ENCODE data around the gene OR10AD1. TPM values are rescaled to one million over a fixed set of nuclear protein-coding genes. Genes with fewer than 3 reads are reported as not detected.

Gene OR10AD1
- total and polyA plus RNA-seq, 2 experiments from 2014 or later, result not detected

DNA sequence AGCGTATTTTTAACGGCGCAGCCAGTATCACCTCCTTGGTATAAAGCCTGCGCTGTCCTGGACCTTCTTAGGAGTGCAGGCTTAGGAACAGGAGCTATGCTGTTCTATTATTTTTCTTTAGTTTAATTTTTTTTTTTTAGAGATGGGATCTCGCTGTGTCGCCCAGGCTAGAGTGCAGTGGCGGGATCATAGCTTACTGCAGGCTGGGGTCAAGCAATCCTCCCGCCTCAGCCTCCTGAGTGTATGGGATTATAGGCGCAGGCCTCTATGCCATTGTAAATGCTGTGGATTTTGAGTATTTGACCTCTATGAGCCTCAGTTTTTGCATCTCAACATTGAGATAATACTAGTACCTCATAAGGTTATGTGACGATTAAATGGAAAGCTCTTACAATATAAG, 4.1 kb downstream of the OR10AD1 start:
- no peaks in the 10 kb centered on the region for H3K9me3 ChIP-seq (ENCODE audit: low read depth)

GRCh38 chr12:48198672-48198971, 4.5 kb downstream of the OR10AD1 start:
- no peak for TF ChIP-seq EZH2 (IDR thresholded peaks at IDR 0.05; ENCODE audit: insufficient read depth, poor library complexity, severe bottlenecking)
- no peak for TF ChIP-seq EZH2phosphoT487 (IDR thresholded peaks at IDR 0.05; ENCODE audit: insufficient read depth, low read depth)
- Histone ChIP-seq H3K4me1 (ENCODE audit: insufficient read depth) (peaks cover 34% of the 10 kb centered on the region), H3K4me2 (ENCODE audit: unreplicated experiment) (peak overlapping the region; percentile 97), H3F3A (ENCODE audit: insufficient read depth) (peaks cover 23% of the 10 kb centered on the region), H3K9ac (peak overlapping the region; percentile 92), H3K9me2 (ENCODE audit: insufficient read depth) (no peaks in the 10 kb centered on the region), H3K4me3 (peak overlapping the region; percentile 85), H2AFZ (peak overlapping the region; percentile 98), H3K36me3 (ENCODE audit: low read depth) (no peaks in the 10 kb centered on the region), H4K20me1 (ENCODE audit: insufficient read depth) (no peaks in the 10 kb centered on the region), H3K27ac (peak overlapping the region; percentile 83), H3K79me2 (ENCODE audit: insufficient read depth) (peaks cover 11% of the 10 kb centered on the region; the same call in 1 of the 2 replicates), H3K27me3 (replicated peaks; ENCODE audit: insufficient read depth) (no peaks in the 10 kb centered on the region), H3K9me3 (ENCODE audit: low read depth) (no peaks in the 10 kb centered on the region)
- in situ Hi-C loops (cut with MboI), result no loop called here
- peak; percentile 70 for DNase-seq
- WGBS, 2 experiments (ENCODE audit: low coverage in 1 of 2, low lambda C conversion rate in 2 of 2, missing lambda C conversion rate in 2 of 2), result 2% methylated on average over 26 of the region's 26 CpGs

More for the DNA sequence above, 4.1 kb downstream of the OR10AD1 start:
- TF ChIP-seq EZH2phosphoT487 (IDR thresholded peaks at IDR 0.05; ENCODE audit: insufficient read depth, low read depth), result no peak
- TF ChIP-seq EZH2 (IDR thresholded peaks at IDR 0.05; ENCODE audit: insufficient read depth, poor library complexity, severe bottlenecking), result no peak
- Histone ChIP-seq H3K27ac (peak overlapping the region; percentile 83), H2AFZ (peak overlapping the region; percentile 98), H3K79me2 (ENCODE audit: insufficient read depth) (peaks cover 11% of the 10 kb centered on the region; the same call in 1 of the 2 replicates), H3K9ac (peak overlapping the region; percentile 92), H3K36me3 (ENCODE audit: low read depth) (no peaks in the 10 kb centered on the region), H3K4me3 (peak overlapping the region; percentile 85), H3K27me3 (replicated peaks; ENCODE audit: insufficient read depth) (no peaks in the 10 kb centered on the region), H4K20me1 (ENCODE audit: insufficient read depth) (no peaks in the 10 kb centered on the region), H3K4me1 (ENCODE audit: insufficient read depth) (peaks cover 34% of the 10 kb centered on the region), H3K9me2 (ENCODE audit: insufficient read depth) (no peaks in the 10 kb centered on the region), H3K4me2 (ENCODE audit: unreplicated experiment) (peak overlapping the region; percentile 97), H3F3A (ENCODE audit: insufficient read depth) (peaks cover 23% of the 10 kb centered on the region)
- no peak for DNase-seq
- in situ Hi-C loops (cut with MboI), result no loop called here
- 47 to 49% methylated on average over 10 of the region's 10 CpGs for WGBS, 2 experiments (ENCODE audit: low coverage in 1 of 2, low lambda C conversion rate in 2 of 2, missing lambda C conversion rate in 2 of 2)

DNA sequence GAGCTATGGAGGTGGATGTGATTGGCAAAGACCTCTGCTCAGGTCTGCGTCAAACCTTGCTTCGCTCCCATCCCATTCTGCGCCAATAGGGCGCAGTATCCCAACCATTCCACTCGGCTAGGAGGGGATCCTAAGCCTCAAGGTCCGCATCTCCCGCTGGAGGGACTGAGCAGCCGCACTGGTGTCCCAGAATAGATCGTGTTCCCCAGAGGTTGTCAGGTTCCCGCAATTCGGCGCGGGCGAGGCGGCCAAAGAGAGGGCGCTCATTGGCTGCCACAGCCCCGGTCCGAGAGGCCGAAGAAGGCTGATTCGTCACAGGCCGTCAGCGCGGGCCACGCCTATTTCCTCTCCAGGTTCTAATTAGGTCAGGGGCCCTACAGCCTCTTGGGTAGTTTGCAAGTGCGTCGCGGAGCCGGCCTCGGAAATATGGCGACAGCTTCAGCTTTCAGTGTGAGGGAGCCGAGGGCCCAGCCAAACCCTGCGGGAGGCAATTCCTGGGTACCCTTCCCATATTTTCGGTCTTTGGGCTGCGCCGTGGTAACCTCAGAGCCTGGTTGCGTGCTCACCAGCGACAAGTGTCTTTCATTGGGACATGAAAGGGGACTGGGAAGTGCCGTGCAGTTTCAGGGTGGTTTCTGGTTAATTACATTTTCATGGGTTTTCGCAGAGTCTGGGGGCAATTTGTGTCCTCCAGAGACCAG, 5.0 kb downstream of the OR10AD1 start:
- TF ChIP-seq EZH2 (IDR thresholded peaks at IDR 0.05; ENCODE audit: insufficient read depth, poor library complexity, severe bottlenecking), result no peak
- TF ChIP-seq EZH2phosphoT487 (IDR thresholded peaks at IDR 0.05; ENCODE audit: insufficient read depth, low read depth), result no peak
- in situ Hi-C loops (cut with MboI), result no loop called here
- Histone ChIP-seq H3K36me3 (ENCODE audit: low read depth) (no peaks in the 10 kb centered on the region), H3K4me2 (ENCODE audit: unreplicated experiment) (peak overlapping the region; percentile 97), H3K9me2 (ENCODE audit: insufficient read depth) (no peaks in the 10 kb centered on the region), H3K9ac (peak overlapping the region; percentile 92), H3K4me3 (peak overlapping the region; percentile 85), H2AFZ (peak overlapping the region; percentile 98), H3F3A (ENCODE audit: insufficient read depth) (peaks cover 23% of the 10 kb centered on the region), H3K27me3 (replicated peaks; ENCODE audit: insufficient read depth) (no peaks in the 10 kb centered on the region), H3K4me1 (ENCODE audit: insufficient read depth) (peaks cover 34% of the 10 kb centered on the region), H3K9me3 (ENCODE audit: low read depth) (no peaks in the 10 kb centered on the region), H3K79me2 (ENCODE audit: insufficient read depth) (peaks cover 11% of the 10 kb centered on the region; the same call in 1 of the 2 replicates), H4K20me1 (ENCODE audit: insufficient read depth) (no peaks in the 10 kb centered on the region), H3K27ac (peak overlapping the region; percentile 83)
- 0 to 1% methylated on average over 35 to 39 of the region's 39 CpGs for WGBS, 2 experiments (ENCODE audit: low coverage in 1 of 2, low lambda C conversion rate in 2 of 2, missing lambda C conversion rate in 2 of 2)
- DNase-seq, result peak; percentile 98

DNA sequence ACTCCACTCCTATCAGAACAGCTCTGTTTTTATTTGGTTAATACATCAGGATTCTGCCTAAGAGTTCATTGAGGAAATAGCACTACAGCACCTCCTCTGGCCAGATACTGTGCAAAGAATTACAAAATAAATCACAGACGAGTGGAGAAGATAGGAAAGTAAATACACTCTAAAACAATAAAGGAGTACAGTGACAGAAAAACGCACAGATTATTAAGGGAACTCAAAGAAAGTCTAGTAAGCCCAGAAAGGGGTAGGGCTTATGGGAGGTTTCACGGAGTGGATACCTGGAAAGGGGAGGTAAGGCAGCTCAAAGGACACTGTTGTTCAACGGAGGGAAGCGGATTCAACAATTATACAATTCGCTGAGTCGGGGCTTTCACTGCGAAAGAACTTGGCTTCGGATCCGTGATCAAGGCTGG, 5.5 kb downstream of the OR10AD1 start:
- WGBS, 2 experiments (ENCODE audit: low coverage in 1 of 2, low lambda C conversion rate in 2 of 2, missing lambda C conversion rate in 2 of 2), result 3% methylated on average over 10 of the region's 10 CpGs
- TF ChIP-seq EZH2phosphoT487 (IDR thresholded peaks at IDR 0.05; ENCODE audit: insufficient read depth, low read depth) (no peak), EZH2 (IDR thresholded peaks at IDR 0.05; ENCODE audit: insufficient read depth, poor library complexity, severe bottlenecking) (no peak)
- Histone ChIP-seq H3K9ac (peak overlapping the region; percentile 92), H3K27ac (peak overlapping the region; percentile 83), H3F3A (ENCODE audit: insufficient read depth) (peaks cover 23% of the 10 kb centered on the region), H3K9me3 (ENCODE audit: low read depth) (no peaks in the 10 kb centered on the region), H2AFZ (peak overlapping the region; percentile 98), H3K36me3 (ENCODE audit: low read depth) (no peaks in the 10 kb centered on the region), H3K4me2 (ENCODE audit: unreplicated experiment) (peak overlapping the region; percentile 97), H3K79me2 (ENCODE audit: insufficient read depth) (peaks cover 11% of the 10 kb centered on the region; the same call in 1 of the 2 replicates), H3K4me1 (ENCODE audit: insufficient read depth) (peaks cover 34% of the 10 kb centered on the region), H4K20me1 (ENCODE audit: insufficient read depth) (no peaks in the 10 kb centered on the region), H3K4me3 (peak overlapping the region; percentile 85), H3K9me2 (ENCODE audit: insufficient read depth) (no peaks in the 10 kb centered on the region), H3K27me3 (replicated peaks; ENCODE audit: insufficient read depth) (no peaks in the 10 kb centered on the region)
- in situ Hi-C loops (cut with MboI), result no loop called here
- DNase-seq, result peak; percentile 74

Data from GM23248 (cell line).